ENCODE data around the gene ITGA1. TPM values are rescaled to one million over a fixed set of nuclear protein-coding genes. Genes with fewer than 3 reads are reported as not detected.
"Not testable (repeated sequence)": the region's sequence is repeated elsewhere in the genome, so short reads cannot be mapped to it uniquely, and the experiment has no call there.

Gene ITGA1
- total RNA-seq, 1 donor from 2014 or later, result 5.1 TPM

DNA sequence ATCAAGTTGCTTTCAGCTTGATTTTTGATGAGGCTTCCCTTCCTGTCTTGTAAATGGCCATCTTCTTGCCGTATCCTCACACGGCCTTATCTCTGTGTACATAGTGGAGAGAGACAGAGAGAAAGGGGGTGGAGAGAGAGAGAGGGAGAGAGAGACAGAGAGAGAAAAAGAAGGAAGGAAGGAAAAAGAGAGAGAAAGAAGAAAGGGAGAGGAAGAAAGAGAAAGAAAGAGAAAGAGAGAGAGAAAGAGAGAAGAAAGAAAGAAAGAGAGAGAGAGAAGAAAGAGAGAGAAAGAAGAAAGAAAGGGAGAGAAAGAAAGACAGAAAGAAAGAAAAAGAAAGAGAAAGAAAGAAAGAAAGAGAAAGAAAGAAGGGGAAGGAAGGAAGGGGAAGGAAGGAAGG, 46.6 kb downstream of the ITGA1 start:
- ATAC-seq, result no peak

DNA sequence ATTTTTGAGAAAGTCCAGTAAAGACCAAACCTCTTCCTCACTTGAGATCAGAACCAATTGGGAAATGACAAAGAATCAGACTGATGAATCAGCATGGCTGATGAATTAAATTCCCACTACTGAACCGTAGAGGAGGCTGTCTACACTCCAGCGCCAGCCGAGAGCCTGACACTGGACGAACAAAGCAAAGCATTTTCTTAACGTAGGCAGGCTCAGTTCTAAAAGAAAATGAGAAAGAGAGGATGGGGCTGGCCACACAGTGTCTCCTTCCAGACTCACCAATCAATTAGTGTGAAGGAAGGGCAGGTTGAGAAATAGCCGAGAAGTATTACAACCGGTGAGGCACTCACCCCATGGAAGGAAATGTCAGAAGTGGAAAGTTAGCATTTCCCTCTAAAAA, 49.4 kb downstream of the ITGA1 start:
- ATAC-seq, result no peak

DNA sequence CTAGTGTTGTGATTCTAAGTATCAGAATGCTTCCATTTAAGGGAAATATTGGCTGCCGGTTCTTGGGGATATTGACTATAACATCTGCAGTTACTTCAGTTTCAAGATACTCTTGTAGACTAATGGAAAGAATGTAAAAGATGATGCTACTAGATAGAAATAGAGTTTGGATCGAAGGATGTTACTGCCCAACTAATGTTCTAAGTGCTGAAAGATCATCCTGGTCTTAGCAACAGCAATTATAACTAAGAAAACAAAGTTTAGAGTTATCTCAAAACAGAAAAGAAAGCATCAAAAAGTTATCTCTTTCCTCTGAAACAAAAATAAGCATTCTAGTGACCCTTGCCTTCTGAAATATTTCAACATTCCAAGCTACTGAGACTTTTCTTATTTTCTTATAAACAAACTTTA, 49.9 kb downstream of the ITGA1 start:
- no peak for ATAC-seq

DNA sequence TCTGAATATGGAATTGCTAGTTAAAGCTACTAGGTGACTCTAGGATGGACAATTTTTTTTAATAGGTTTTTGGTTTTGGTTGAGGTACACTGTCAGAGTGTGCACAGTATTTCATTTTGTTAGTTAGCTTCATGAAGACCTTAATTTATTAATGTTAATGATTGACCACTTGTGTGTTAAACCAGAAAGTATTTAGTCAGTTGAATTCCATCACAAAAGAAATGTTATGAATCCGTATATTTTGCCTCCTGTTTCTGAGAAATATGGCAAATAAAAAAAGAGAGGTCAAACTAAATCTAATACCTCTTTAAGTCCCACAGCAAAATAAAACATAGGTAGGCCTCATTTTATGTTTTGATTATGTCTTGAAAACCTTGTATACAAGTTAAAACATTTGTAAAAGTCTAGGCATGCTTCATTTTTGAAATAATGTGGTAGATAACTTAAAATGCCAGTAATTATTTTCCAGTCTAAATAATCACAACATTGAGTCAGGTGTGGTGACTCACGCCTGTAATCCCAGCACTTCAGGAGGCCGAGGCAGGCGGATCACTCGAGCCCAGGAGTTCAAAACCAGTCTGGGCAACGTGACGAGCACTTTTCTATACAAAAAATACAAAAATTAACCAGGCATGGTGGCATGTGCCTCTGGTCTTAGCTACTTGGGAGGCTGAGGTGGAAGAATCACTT, 50.8 kb downstream of the ITGA1 start:
- ATAC-seq, result no peak

DNA sequence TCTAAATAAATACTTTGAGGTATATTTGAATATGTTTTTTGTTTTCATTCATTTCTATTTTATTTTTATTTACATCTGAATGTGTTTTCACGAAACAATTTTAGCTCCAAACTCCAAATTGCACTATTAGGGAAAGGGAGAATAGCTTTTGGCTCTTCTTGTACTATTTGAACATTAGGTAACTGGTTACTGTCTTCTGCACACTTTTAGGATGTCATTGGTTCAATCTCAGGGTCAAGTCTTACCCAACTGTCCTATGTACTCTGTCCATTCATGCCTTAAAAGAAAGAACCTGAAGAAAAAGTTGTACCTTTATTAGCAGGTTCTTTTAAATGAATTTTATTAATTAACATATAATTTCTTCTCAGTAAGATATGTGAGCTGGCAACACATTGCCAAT, 51.6 kb downstream of the ITGA1 start:
- no peak for ATAC-seq

DNA sequence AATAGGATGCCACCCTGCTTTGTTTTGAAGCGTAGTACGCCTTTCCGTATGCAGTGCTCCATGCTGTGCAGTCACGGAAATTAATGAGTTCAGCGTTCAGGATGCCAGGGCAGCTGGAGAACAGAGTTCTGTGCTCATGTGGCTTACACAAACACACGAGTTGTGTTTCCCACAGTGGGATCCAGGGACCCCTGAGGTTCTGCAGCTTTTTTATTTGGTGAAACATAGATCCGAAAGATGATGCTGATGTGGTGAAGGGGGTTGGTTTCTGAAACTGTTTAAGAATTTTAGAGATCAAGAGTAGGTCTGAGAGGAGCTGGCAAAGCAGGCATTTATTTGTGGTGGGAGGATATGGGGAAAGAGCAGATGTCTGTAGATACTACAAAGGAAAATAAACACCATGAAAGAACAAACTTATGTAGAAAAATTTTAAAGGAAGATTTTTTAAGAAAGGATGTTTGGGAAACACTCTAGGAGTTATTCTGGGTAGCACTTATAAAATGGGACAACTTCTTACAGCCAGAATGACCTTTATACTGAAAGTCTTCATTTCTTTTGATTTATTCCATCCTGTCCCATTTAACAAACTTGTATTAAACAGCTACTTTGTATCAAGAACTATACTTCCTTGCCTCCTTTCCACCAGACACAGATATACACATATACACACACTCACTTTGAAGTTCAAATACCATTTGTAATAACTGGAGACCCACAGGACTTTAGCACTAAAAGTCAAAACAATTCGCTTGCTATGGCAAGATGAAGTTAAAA, 52.7 kb downstream of the ITGA1 start:
- ATAC-seq, result no peak

DNA sequence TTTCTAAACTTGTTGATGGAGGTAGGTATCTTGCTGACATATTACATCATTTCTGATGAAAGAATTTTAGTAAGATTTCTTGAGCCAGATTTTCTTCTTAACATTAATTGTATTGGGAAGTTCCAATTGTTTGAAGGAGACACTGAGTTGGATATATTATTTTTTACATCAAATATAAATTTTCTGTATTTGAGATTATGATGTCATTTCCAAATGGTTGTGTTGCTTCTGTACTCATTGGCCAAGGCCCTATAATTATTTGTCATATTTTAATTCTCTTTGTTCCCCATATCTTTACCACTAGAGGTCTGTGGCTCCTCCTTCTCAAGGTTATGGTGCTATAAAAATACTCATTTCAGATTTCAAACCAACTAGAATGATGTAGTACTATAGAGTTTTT, 53.4 kb downstream of the ITGA1 start:
- no peak for ATAC-seq

DNA sequence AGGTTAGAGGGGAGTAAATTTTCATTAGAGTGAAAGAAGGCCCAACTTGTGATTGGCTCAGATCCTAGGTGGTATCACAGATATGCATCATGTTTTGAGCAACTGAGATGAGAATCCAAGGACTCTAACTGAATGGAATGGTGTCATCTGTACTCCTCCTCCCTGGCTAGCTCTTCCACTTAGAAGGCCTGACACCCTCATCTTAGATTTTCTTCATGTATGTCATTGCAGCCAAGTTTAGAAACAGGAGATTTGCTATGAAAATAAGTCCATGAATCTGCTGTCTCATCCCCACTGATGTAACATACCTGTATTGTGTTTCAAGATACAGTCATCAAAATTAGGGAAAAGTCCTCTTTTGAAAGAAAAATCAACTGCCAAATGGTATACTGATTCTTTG, 54.4 kb downstream of the ITGA1 start:
- ATAC-seq, result no peak

DNA sequence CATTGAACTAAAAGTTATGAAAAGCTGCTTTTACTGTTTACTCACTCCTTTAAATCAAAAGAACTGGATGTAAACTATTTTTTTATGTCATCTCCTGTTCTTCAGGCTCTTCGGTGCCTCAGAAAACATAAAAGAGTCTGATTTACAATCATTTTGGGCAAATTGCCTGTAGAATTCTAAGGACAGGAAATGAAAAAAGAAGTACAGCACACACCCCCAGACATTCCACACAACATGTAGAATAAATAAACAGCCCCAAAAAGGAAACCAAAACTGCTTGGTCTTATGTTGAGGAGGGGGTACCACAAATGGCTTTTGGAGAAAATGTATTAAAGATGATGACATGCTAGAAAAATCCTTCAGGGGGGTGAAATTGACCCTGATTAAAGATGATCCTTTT, 57.2 kb downstream of the ITGA1 start:
- ATAC-seq, result no peak

DNA sequence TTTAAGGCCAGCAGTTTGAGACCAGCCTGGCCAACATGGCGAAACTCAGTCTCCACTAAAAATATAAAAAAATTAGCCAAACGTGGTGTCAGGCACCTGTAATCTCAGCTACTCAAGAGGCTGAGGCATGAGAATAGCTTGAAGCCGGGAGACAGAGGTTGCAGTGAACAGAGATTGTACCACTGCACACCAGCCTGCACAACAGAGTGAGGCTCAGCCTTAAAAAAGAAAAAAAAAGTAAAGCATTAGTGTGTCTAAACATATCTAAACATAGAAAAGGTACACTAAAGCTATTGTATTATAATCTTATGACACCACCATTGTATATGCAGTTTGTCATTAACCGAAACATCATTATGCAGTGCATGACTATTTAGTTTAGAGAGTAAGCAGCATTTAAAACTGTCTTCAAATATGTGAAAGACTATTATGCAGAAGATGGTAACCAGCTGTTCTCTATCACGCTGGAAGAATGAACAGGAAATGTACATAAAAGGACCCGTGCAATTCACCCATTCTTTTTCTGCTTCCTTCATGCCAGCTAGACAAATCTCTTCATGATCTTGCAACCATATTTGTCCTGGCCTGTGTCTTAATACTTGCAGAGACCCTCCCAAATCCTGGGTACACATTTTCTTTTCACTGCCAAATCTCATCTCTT, 58.6 kb downstream of the ITGA1 start:
- ATAC-seq, result no peak

DNA sequence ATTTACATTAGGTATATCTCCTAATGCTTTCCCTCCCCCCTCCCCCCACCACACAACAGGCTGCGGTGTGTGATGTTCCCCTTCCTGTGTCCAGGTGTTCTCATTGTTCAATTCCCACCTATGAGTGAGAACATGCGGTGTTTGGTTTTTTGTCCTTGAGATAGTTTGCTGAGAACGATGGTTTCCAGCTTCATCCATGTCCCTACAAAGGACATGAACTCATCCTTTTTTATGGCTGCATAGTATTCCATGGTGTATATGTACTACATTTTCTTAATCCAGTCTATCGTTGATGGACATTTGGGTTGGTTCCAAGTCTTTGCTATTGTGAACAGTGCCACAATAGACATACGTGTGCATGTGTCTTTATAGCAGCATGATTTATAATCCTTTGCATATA, 61.0 kb downstream of the ITGA1 start:
- not testable (repeated sequence) for ATAC-seq

DNA sequence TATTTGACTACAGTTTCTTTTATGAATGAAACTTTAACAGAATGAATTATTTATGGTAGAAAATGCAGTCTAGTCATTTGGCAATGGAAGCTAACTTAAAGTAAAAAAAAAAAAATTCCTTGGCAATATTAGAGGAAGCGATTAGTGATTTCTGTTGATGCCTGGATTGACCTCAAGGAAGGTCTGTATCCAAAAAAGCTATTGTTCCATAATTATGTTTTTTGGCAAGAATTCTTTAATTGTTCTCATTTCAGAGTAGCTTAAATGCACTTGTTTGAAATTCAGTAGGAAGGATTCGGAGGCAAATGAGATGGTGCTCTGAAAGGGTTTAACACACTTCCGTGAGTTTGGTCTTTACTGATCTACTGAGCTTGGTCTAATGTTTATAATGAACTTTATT, 61.8 kb downstream of the ITGA1 start:
- no peak for ATAC-seq

DNA sequence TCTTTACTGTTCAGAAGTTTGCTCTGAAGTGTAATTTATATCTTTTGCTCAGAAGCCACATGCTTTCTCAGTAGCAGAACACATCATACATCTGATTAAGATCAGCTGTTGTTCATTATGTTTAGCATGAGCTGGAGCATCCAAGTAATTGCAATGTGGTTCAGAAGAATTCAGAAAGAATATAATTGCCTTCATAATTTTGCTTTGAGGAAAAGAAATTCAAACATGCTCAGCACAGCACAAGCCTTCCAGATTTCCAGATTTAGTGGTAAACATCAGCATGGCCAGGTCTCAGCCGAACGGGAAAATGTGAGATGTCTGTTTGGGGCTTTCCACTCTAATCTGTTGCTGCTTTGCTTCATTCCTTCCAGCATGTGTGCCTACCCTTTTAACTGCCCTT, 65.9 kb downstream of the ITGA1 start:
- no peak for ATAC-seq

DNA sequence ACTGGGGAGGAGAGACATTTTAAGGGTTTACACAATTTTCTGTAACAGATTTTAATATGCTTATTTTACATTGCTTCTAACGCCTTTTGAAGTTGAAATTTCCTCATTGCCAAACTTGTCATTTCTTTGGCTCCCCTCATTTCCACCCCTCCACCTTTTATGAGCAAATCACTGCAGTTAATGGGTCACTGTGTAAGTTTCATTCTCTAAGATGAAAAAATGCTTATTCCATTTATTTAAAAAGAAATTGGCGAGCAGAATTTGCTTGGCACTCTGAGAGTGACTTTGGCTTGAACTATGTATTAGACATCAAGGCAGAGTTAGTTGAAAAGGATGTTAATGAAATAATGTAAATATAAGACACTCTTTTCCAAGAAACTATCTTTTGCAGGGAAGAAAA, 66.6 kb downstream of the ITGA1 start:
- ATAC-seq, result no peak

DNA sequence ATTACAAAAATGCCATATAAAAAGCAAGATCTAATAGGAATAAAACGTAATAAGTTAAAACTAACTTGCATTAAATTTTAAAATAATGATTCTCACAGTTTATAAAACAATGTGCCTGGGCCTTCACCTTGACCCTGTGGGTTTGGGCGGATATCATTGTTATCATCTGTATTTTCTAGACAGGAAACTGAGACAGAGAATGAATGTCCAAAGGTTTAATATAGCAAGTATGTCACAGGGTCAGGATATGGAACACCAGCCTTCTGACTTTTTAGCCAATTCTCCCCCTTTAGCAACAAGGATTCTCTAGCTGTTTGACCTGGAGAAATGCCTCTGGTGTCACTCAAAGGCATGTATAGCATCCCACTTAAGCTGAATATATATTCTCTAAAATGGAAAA, 67.2 kb downstream of the ITGA1 start:
- ATAC-seq, result no peak

DNA sequence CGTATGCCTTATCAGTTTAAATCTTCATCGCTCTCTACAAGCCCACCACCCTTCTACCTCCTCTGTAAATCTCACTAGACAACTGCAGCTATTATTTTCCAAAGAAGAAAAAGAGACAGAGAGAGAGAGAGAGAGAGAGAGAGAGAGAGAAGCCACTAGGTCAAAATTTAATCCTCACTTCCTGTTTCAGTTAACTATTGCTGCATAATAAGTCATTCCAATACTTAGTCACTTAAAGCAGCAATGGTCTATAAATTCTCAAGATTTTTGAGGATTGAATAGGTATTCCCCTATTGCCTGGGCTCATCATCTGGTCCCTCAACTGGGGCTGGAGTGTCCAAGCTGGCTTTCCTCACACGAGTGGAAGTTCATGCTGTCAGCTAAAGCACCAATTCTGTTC, 68.8 kb downstream of the ITGA1 start:
- no peak for ATAC-seq

DNA sequence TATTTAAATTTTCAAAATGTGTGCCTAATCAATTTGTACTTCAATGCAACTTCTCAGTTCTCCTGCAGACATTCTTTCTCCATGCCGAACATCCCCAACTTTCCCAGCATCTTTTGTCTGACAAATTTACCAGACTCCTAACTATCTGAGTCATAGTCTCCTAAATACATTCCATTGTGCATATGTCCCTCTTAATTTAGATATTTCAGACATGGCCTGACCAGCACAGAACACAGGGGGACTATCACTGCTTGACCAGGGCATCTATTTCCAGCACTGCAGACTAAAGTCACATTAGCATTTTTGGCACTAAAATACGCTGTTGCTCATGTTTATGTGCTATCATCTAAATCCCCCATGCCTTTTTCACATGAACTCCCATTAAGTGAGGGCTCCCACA, 71.9 kb downstream of the ITGA1 start:
- ATAC-seq, result no peak

DNA sequence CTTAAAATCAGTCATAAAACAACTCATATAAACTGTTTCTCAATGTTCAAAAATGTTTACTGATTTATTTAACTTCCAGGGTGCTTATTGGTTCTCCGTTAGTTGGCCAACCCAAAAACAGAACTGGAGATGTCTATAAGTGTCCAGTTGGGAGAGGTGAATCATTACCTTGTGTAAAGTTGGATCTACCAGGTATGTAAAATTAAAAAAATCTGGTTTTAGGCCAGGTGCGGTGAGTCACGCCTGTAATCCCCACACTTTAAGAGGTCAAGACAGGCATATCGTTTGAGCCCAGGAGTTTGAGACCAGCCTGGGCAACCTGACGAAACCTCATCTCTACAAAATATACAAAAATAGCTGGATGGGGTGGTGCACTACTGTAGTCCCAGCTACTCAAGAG, 73.7 kb downstream of the ITGA1 start:
- ATAC-seq, result peak; percentile 73

DNA sequence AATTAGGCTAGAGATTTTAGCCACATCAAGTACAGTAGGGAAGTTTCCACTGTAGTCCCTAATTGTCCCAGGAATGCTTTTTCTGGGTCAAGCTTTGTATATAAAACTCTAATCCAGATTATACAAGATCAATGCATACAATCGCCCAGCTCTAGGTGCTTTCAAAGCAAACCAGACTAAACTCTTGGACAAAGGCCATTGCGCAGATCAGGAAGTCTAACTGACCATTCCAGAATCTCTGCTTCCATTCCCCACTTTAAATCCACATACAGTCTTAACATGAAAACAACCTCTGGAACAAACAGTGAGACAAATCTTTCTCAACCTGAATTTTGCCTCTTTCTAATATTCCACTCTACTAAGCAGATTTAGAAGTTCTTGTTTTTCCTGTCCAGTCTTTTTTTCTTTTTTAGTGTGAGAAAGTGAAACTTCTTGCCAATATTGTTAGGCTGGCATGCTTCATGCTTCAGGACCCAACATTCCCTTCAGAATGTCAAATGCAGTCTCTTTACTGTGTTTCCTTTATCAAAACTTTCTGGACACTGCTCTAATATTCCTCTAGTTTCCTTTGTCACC, 76.1 kb downstream of the ITGA1 start:
- no peak for ATAC-seq

DNA sequence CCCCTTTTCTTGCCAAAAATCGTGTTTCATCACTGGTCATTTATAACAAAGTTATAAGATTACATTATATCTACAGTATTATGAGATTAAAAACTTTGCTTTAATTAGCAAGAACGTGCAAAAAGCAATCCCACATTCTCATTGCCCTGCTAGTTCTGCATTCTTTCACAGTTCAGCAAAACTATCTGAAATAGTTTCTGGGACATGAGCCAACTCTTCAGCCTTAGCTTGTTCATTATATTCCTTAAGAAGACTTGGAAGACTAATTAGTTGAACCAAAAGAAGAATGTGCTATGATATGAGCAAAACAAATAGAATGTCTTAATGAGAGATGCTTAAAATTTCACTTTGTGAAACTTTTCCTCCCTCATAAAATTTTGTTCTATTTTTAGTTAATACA, 76.7 kb downstream of the ITGA1 start:
- ATAC-seq, result no peak

DNA sequence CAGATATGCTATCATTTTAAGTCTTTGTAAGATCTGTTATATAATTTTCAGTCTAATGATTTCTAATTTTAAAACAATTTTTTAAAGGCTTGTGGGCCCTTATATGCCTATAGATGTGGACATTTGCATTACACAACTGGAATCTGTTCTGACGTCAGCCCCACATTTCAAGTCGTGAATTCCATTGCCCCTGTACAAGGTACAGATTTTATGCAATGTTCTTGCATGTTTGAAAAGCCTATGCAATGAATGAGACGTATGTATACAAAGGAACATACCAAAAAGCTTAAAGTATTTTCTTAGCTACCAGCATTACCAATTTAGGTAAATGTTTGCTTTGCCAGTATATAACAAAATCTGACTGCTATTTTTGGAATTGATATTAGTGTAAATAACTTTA, 77.2 kb downstream of the ITGA1 start:
- no peak for ATAC-seq

DNA sequence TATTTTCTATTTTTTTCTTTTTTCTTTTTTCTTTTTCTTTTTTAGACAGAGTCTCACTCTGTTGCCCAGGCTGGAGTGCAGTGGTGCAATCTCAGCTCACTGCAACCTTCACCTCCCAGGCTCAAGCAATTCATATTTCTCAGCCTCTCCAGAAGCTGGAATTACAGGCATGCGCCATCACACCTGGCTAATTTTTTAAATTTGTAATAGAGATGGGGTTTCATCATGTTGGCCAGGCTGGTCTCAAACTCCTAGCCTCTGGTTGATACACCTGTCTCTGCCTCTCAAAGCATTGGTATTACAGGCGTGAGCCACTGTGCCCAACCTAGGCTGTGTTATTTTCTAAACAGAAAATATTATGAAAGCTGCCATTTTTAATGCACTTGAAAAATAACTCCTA, 78.3 kb downstream of the ITGA1 start:
- not testable (repeated sequence) for ATAC-seq

DNA sequence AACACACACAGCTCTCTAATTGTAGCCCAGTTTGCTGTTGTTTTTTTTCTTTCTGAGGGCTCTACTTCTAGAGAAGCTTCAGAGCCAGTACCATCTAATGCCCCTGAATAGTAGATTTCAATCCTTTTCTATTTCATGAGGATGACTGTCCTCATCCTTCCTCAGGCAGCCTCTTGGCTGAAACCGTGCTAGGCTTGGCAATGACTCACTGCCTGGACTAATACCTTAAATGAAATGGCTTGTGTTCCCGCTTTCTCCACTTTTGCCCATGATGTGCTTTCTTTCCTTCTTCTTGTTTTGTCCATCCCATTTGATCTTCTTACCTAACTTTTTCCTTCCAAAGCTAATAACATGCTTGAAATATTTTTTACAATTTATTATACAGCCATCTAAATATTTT, 80.1 kb downstream of the ITGA1 start:
- no peak for ATAC-seq

DNA sequence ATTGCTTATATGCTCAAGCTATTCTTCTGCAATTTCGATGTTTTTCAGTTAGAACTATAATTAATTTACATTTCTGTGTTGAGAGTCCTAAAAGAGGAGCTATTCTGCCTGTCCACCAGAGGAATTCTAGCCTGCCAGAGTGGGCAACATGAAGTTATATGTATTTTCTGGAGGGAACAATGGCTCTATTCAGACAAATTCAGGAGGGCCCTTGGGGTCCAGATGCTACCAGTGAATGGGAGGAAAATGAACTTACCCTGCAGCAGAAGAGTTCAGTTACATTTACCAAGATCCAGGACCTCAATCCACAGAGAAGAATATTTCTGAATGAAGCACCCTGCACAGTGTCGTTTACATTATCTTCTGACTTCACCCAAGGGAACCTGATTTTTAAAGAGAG, 80.7 kb downstream of the ITGA1 start:
- no peak for ATAC-seq
